ENCODE data around the gene MYOZ2.
"Not testable (repeated sequence)": the region's sequence is repeated elsewhere in the genome, so short reads cannot be mapped to it uniquely, and the experiment has no call there.

MYOZ2 gene

GRCh38 chr4:119128148-119128547, 7.5 kb upstream of the MYOZ2 start:
- DNase-seq (ENCODE audit: low read depth, low spot score), result no peak

GRCh38 chr4:119130365-119131065, 5.1 kb upstream of the MYOZ2 start:
- no peak for DNase-seq (ENCODE audit: low read depth, low spot score)

GRCh38 chr4:119131164-119131563, 4.5 kb upstream of the MYOZ2 start:
- no peak for DNase-seq (ENCODE audit: low read depth, low spot score)

GRCh38 chr4:119132306-119132705, 3.3 kb upstream of the MYOZ2 start:
- no peak for DNase-seq (ENCODE audit: low read depth, low spot score)

- DNase-seq (ENCODE audit: low read depth, low spot score), result no peak
Measured at GRCh38 chr4:119136546-119136945, 914 bp downstream of the MYOZ2 start.

GRCh38 chr4:119138046-119138445, 2.4 kb downstream of the MYOZ2 start:
- no peak for DNase-seq (ENCODE audit: low read depth, low spot score)

- DNase-seq (ENCODE audit: low read depth, low spot score), result no peak
Measured at GRCh38 chr4:119139311-119139710, 3.7 kb downstream of the MYOZ2 start.

- no peak for DNase-seq (ENCODE audit: low read depth, low spot score)
Measured at GRCh38 chr4:119139822-119140252, 4.2 kb downstream of the MYOZ2 start.

- not testable (repeated sequence) for DNase-seq (ENCODE audit: low read depth, low spot score)
Measured at GRCh38 chr4:119141283-119141682, 5.7 kb downstream of the MYOZ2 start.

- no peak for DNase-seq (ENCODE audit: low read depth, low spot score)
Measured at GRCh38 chr4:119142833-119143232, 7.2 kb downstream of the MYOZ2 start.

GRCh38 chr4:119143341-119143740, 7.7 kb downstream of the MYOZ2 start:
- DNase-seq (ENCODE audit: low read depth, low spot score), result not testable (repeated sequence)

- no peak for DNase-seq (ENCODE audit: low read depth, low spot score)
Measured at GRCh38 chr4:119149110-119149509, 13.5 kb downstream of the MYOZ2 start.

- no peak for DNase-seq (ENCODE audit: low read depth, low spot score)
Measured at GRCh38 chr4:119151161-119151560, 15.5 kb downstream of the MYOZ2 start.

GRCh38 chr4:119152741-119153140, 17.1 kb downstream of the MYOZ2 start:
- no peak for DNase-seq (ENCODE audit: low read depth, low spot score)

GRCh38 chr4:119162174-119162573, 26.5 kb downstream of the MYOZ2 start:
- no peak for DNase-seq (ENCODE audit: low read depth, low spot score)

GRCh38 chr4:119165767-119166166, 30.1 kb downstream of the MYOZ2 start:
- DNase-seq (ENCODE audit: low read depth, low spot score), result no peak

- no peak for DNase-seq (ENCODE audit: low read depth, low spot score)
Measured at GRCh38 chr4:119170195-119170594, 34.6 kb downstream of the MYOZ2 start.

- no peak for DNase-seq (ENCODE audit: low read depth, low spot score)
Measured at GRCh38 chr4:119172223-119172622, 36.6 kb downstream of the MYOZ2 start.

- DNase-seq (ENCODE audit: low read depth, low spot score), result not testable (repeated sequence)
Measured at GRCh38 chr4:119173729-119174361, 38.2 kb downstream of the MYOZ2 start.

- no peak for DNase-seq (ENCODE audit: low read depth, low spot score)
Measured at GRCh38 chr4:119179011-119179410, 43.4 kb downstream of the MYOZ2 start.

- no peak for DNase-seq (ENCODE audit: low read depth, low spot score)
Measured at GRCh38 chr4:119184128-119184527, 48.5 kb downstream of the MYOZ2 start.

GRCh38 chr4:119189638-119190037, 54.0 kb downstream of the MYOZ2 start:
- no peak for DNase-seq (ENCODE audit: low read depth, low spot score)

GRCh38 chr4:119190354-119190753, 54.7 kb downstream of the MYOZ2 start:
- DNase-seq (ENCODE audit: low read depth, low spot score), result no peak

Measured in activated naive CD8-positive, alpha-beta T cell treated with anti-CD3 and anti-CD28 coated beads, Interleukin-2, amount 50 U/mL, for 16 hours (primary cell).